ENCODE results near the gene TBRG1.
"Not testable (repeated sequence)": the region's sequence is repeated elsewhere in the genome, so short reads cannot be mapped to it uniquely, and the experiment has no call there.

TBRG1 gene, protein sequence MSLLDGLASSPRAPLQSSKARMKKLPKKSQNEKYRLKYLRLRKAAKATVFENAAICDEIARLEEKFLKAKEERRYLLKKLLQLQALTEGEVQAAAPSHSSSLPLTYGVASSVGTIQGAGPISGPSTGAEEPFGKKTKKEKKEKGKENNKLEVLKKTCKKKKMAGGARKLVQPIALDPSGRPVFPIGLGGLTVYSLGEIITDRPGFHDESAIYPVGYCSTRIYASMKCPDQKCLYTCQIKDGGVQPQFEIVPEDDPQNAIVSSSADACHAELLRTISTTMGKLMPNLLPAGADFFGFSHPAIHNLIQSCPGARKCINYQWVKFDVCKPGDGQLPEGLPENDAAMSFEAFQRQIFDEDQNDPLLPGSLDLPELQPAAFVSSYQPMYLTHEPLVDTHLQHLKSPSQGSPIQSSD

DNA sequence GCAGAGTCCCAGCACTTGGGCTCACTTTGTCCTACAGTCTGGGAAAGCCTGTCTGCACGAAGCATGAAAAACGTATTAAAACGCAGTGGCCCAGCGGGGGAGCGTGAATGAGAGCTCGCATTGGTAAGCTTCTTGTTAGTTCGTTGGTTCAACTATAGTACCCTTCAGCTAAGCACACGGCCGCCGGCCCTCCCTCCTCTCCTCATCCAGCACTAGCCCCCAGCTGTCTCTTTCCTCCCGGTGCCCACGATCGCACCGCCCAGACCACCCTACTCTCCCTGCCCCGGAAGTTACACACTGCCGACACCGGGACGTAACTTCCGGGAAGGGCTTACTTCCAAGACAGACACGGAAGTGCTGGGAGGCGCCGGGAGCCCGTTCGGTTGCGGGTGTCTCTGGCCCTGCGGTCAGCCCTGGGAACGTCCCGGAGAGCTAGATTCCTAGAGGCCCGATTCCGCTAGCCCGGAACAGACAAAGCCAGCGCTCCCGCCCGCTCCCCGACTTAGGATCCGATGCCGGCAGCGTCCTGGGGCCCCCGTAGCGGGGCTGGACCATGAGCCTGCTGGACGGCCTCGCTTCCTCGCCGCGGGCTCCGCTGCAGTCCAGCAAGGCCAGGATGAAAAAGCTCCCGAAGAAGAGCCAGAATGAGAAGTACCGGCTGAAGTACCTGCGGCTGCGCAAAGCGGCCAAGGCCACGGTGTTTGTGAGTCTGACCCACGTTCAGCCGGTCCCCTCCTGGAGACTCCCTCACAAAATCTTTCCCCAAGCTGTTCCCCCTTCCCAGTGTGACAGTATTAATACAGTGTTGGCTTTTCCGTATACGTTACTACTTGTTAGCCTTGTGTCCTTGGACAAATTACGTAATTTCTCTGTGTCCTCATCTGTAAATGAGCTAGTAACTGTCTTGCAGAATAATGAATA lies at the start of gene TBRG1:
Gene TBRG1 (plus strand): TSS at position 334 of the 921 bp plus-strand sequence. CDS start 220 bp downstream, at position 554.
- DNase-seq: peak; percentile 93

DNA sequence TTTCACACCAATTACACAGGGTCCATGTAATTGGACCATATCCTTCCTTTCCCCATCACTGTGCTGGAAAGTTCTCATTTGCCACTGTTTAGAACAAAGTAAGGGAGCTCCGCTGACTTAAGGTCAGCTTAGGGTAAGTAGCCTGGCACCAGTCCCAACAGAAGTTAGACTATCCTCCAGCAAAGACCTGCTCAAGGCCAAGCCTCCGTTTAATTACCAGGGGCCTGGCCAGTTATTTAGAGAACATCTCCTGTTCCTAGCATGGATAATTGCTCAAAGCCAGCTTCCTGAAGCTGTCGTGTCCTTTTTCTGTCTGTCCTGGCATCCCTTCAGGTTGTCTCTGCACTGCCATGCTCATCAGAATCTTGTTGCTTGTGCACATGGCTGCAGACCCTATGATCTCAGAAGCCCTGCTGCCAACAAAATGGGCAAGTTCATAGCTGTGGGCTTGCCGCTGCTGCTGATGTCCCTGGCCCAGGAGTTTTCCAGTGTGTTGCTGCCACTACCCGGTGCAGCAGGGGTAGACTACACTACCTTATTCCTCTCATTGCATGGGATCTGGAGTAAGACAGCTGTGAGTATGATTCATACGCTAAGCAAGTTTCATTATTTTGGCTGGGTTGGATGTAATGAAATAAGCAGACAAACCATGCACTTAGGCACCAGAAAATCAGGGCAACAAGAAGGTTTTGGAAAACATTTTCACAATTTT lies 44.8 kb upstream of the TBRG1 start:
- DNase-seq: no peak

DNA sequence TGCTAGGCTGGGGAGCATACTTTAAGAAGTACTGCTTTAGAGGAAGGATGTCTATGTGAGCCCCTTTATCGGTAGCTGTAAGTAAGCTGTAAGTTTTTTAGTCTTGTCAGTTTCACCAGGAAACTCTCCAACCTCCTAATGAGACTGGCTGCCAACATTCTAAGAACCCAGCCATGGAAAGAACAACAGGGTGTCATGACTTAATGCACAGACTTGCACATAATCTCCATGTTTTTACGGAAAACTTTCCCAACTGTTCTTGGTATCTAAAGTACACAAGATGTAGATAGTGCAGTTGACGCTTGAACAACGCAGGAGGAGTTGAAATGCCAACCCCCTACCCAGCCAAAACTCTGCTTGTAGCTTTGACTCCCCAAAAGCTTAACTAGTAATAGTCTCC lies 43.9 kb upstream of the TBRG1 start:
- no peak for DNase-seq

DNA sequence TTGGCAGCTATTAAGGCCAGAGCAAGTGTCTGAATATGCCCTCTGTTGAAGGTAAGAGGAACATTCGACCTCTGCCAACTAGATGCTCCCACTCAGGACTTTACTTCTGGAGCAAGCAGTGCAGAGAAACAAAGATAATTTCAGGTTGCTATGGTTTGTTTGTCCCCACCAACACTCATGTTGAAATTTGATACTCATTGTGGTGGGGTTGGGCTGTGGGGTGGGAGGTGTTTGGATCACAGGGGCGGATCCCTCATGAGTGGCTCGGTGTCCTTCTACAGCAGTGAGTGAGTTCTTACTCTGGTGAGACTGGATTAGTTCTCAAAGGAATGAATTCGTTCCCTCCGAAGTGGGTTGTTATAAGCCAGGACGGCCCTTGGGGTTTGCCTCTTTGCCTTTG lies 40.8 kb upstream of the TBRG1 start:
- no peak for DNase-seq

DNA sequence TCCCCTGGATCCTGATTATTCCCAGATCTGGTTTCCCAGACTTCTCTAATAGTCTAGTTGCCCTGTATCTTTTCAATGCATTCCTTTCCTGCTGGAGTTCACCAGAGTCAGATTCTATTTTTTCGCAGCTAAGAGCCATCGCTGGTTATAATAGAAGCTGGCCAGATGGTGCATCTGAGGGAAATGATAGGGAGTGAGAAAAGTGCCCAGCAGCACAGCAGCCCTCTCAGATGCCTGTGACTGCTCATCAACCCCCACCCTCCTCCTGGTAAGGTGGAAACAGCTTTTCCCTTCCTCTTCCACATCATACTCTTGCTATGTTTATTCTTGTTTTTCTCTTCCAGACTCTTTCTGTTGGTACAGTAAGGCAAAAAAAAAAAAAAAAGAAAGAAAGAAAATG lies 40.1 kb upstream of the TBRG1 start:
- DNase-seq: no peak

DNA sequence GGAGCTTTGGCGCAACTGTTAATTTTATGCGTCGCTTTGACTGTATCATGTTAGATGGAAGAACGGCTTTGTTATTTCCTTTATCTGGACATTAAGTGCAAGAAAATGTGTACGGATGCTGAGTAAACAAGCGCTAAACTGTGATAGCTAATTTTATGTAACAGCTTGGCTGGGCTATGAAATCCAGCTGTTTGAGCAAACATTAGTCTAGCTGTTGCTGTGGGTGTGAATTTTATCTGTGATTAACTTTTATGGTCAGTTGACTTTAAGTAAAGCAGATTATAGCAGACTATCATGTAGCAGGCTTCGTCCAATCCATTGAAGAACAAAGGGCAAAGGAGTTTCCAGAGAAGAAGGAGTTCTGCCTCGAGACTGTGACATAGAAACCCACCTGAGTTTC lies 38.9 kb upstream of the TBRG1 start:
- DNase-seq: no peak

DNA sequence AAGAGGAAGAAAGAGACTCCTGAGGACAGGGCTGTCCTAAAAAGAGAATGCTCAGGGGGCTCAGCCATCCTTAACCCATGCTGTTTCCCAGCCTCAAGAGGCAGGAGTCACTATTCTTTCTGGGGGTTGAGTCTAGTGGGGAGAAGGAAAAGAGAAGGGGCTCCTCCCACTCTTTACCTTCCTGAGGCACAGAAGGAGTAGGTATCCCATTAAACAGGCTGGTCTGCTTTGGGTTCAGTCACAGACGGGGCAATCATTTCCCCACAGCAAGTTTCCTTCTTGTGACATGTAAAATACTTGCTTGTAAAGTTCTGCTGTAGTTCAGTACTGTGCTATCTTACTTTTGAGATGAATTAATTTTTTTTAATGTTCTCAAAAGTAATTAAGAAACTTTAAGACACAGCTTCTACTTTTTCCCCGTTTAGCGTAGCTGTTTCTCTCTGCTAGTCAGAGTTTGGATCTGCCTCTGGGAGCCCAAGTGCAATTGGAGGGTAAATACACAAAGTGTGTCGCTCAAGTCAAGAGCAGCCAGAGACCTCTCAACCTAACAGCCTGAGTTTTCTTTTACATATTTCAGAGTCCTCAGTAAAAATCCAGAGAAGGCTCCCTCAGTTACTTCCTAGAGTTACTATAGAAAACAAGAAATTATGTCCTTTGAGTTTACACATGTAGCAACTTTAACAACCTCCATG lies 37.8 kb upstream of the TBRG1 start:
- no peak for DNase-seq

DNA sequence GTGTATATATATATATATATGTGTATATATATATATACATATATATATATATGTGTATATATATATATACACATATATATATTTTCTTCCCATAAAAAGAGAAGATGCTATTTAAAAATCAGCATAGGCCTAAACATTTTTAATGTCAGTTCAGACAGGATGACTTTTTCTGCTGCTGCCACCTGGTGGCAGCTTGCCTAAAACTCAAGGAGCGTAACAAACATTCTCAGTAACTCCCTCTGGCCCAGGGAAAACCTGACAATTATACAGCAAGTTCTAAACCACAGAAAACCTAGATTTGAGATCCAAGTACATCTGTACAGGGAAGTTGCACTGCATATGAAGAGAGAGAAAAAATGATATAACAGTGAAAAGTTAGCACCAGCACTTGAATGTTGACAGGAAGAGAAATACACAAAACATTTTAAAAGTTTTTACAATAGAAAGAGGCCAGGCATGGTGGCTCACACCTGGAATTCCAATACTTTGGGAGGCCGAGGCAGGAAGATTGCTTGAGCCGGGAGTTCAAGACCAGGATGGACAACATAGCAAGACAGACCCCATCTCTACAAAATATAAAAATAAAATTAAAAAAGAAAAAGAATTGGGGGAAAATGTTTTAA lies 36.3 kb upstream of the TBRG1 start:
- DNase-seq: peak; percentile 62

DNA sequence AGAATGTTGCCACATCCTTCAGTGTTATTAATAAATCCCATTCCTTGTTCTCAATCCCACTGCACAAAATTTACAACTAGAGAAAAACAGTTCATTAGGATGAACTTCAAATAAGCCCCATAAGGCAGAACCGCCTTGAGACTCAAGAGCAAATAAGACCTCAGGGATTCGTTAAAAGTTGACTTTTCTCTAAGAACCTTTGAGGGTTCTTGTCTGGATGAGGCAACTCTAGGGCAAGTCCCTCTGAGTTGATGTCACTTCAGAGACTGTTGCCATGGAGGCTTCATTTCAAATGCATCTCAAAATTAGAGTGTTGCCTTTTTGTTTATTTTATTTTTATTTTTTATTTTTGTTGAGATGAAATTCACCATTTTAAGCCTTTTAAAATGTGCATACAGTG lies 31.2 kb upstream of the TBRG1 start:
- no peak for DNase-seq

DNA sequence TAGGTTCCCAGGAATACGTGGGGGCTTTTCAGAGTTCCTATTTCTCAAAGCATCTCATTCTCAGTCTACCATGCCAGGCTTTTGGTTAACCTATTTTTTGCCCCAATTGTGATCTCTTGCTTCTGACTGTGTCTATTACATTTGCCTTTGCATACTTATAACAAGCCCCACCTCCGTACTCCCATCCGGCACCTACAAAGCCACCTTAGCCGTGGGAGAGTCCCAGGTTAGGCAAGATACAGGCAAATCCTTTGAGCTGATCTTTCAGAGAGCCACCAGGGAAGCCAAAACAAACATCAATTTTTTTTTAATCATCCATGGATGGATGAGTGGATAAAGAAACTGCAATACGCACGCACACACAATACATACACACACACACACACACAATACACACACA lies 30.0 kb upstream of the TBRG1 start:
- no peak for DNase-seq

DNA sequence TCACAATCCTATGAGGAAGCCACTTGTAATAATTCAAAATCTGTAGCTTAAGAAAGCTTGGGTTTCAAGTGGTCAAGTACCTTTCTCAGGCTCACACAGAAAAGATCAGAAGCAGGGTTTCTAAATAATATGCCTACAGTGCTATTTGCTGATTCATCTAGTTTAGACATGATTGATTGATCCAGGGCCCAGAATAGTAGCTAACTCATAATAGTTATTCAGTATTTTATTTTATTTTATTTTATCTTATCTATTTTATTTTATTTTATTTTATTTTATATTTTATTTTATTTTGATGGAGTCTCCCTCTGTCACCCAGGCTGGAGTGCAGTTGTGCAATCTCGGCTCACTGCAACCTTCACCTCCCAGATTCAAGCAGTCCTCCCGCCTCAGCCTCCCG lies 27.4 kb upstream of the TBRG1 start:
- DNase-seq: no peak

DNA sequence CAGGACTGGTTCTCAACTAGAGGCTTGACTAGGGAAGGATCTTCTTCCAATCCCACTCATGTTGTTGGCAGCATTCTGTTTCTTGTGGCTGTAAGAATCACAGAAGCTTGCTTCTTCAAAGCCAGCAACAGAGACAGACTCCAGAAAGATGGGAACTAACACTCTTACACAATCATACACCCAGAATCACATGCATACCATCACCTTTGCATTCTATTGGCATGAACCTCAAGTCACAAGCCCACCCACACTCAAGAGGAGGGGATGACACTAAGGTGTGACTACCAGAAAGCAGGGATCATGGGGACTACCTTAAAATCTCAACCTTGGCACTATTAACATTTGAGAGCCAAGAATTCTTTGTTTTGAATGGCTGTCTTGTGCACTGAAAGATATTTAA lies 25.0 kb upstream of the TBRG1 start:
- DNase-seq: no peak

DNA sequence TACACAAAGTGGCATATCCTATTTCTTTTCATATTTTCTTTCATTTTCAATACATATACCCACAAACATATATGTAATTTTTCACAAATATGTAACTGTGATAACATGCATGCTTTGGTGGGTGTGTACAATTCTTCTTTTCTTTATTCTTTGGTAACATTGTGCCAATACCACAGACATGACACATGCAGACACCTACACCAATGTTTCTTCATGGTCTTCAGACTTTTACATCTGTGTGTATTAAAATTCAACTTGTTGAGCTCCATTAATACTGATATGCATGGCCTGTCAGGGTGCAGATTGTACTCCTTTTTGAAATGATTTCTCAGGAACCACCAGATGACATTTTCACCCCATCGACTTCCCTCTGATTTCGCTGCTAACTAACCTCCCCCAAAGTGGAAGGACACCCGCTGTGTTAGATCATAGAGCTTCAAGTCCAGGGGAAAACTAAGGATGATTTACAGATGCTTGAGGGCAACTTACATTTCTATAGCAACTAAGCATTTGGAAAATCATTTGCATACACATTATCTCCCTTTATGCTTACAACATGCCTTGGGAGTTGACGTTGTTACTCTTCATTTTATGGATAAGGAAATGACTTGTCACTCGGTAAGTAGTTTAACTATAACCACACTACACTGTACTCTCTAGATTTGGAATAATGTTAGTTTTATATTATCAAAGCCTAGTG lies 21.9 kb upstream of the TBRG1 start:
- DNase-seq: no peak

DNA sequence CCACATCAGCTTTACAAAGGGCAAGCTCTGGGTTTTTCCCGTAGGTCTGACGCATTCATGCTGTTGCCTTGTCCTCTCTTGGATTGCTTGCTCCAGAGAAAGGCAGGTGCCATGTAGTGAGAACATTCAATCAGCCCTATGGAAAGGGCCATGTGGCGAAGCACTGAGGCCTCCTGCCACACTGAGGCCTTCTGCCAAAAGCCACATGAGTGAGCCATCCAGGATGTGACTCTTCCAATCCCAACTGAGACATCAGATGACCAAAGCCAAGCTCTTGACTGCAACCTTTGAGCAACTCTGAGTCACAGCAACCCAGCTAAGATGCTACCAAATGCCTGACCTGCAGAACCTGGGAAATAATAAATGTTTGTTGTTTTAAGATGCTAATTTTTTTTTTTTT lies 20.5 kb upstream of the TBRG1 start:
- DNase-seq: no peak

DNA sequence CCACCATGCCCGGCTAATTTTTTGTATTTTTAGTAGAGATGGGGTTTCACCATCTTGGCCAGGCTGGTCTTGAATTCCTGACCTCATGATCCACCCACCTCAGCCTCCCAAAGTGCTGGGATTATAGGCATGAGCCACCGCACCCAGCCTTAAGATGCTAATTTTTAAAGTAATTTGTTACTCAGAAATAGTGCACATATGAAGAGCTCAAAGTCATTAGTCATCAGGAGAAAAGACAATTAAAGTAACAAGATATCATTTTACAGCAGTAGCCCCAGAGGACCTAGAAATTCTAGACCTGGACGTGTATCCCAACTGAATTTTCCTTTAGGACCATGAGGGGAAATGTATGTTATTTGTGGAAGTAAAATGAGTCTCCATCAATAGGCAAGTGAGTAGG lies 19.9 kb upstream of the TBRG1 start:
- not testable (repeated sequence) for DNase-seq

DNA sequence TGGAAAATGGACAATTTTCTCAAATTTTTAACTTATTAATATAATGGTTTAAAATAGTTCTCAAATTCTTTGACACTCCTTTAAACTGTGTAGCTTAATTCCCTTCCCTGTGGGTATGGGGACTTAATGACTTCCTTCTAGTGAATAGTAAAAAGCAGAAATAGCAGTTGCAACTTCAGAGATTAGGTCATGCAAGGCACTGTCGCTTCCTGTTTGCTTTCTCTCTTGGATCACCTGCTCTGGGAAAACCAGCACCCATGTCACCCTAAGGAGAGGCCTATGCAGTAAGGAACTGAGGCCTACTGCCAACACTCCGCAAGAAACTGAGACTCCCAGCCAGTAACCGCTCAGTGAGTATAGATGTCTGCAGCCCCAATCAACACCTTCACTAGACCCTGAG lies 16.9 kb upstream of the TBRG1 start:
- DNase-seq: no peak

DNA sequence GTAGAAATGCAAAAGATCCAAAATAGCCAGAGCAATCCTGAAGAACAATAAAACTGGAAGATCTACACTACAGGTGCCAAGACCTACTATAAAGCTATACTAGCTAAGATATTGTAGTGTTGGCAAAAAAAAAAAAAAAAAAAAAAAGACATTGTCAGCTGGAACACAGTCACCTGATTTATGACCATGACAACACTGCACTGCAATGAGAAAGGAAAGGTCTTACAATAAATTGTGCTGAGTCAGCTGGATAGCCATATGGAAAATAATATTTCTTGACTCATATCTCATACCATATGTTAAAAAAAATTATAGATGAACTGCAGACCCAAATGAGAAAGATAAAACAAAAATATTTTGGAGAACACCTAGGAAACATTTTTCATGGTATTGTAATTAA lies 14.5 kb upstream of the TBRG1 start:
- DNase-seq: peak; percentile 56

DNA sequence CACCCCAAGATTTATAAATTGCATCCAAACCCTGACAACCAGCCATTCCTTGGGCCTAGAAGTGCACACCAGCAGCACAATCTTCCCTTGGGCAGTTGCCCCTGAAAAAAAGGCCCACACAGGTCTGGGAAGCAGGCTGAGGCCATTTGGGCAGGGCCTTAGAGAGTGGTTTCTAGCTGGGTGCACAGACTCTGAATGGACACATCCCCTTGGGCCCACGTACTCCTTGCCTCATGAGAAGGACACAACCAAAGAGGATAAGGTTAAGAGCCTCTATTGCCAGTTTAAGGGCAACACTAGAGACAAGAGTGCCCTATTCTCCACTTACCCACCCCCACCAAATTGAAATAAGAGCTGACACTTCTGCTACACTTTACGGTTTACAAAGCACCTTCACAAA lies 12.4 kb upstream of the TBRG1 start:
- DNase-seq: no peak

DNA sequence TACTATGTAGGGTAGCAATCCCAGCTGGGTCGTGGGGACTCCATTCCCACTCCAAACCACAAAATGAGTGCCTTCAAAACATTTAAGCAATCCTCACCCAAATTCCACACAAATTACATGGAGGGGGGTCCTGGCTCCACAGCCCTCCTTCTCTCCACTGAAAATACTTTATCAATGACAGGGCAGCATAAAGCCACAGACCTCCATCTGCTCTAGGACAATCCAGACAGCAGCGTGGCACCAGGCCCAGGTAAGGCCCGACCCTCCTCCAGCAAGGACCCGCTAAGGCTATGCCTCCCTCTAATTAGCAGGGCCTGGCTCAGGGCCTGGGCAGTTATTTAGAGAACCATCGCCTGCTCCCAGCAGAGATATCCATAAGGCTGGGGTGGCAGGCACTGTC lies 11.6 kb upstream of the TBRG1 start, which contains the start of gene PANX3:
Gene PANX3 (plus strand): TSS at position 365 of the 400 bp plus-strand sequence. CDS start 129 bp downstream, outside the sequence.
- DNase-seq: peak; percentile 76

DNA sequence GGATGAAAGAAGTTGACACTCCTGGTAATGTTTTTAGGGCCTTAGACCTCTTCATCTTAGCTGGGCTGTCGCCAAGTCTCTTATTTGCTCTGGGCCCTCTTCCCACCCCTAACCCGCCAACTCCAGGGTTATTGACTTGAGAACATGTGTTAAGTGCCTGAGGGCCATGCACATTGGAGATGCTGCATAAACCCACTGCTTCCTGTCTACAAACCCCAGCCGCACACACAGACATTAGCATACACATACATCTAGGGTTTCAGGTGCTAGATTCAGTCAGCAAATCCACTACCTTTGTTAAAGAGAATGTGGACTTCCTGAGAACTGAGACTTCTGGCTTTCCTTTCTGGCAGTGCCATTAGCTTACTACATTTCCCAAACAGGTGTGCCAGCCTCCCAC lies 10.6 kb upstream of the TBRG1 start:
- DNase-seq: no peak

DNA sequence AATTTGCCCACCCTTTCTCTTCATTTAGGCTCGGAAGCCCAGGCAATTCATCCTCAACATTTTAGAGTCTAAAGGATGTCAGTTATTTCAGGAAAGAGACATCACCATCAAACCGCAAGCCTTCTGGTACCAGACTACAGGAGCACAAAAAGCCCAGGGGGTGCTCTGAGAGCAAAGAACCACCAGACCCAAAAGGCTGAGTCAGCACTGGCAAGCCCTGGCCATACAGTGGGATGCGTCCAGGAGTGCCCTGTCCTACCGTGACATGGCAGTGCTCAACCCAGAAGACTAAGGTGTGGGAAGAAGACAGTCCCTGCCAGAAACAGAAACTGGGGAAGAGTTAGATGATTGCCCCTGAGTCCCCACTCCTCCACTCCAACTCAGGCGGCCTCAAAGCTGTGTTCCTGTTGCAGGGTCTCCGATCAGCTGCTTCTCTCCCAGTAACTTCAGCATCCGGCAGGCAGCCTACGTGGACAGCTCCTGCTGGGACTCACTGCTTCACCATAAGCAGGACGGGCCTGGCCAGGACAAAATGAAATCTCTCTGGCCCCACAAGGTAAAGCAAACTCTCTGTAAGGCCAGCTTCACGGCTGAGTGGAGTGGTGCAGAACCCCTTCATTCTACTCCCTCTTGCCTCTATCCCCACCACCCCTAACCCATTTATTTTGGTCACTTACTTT lies 10.0 kb upstream of the TBRG1 start:
- no peak for DNase-seq

Data from fibroblast of upper back skin (primary cell).